ENCODE data around the gene CTDSP2. TPM values are rescaled to one million over a fixed set of nuclear protein-coding genes. Genes with fewer than 3 reads are reported as not detected.

Gene CTDSP2
- total and polyA plus RNA-seq, 2 donors (not counting 3 experiments of a cell fraction or from before 2014, with no cell fraction given): 142 to 146 TPM

DNA sequence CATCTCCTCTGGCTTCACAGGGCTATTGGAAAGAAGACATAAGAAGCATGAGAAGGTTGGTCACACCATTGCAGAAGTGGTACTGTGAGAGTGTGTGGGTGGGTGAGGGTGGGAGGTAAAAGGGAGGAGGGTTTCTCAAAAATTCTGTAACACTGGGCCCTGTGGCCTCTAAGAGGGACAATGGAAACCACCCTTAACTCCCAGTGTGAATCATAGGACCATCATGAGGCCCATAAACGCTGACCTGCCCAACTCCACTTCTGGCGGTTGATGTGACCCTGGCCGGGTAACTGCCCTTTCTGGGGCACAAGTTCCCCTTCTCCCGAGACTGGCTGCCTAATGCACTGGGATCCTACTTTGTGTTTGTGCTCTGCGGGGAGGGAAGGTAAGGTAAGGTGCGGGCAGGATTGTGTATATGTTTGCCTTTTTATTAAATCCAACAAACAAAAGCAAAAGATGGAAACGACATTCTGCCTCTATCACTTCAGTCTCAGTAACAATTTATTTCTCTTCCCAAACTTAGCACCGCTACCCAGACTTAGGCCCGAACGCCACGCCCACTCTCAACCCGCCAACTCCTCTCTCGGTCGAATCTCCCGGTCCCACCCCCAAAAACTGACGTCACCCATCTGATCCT, 75.2 kb downstream of the CTDSP2 start:
- ChIA-PET POLR2A (interaction anchor here (1.3 kb wide), 1 partner anchor 12 kb away, joined by 4 read pairs; the partner anchor contains the start of gene TSFM), CTCF (interaction anchor here (1.0 to 1.4 kb wide), 5 partner anchors 11 to 122 kb away, joined by 3 to 17 read pairs (median 4); partner anchors contain the start of genes MARCHF9 and TSFM)
- Histone ChIP-seq H3K27ac (ENCODE audit: insufficient read depth, low read depth, low read length) (peak overlapping the region; percentile 79), H3K9ac (replicated peaks; ENCODE audit: extremely low read depth, insufficient read depth, low read length) (peak overlapping the region; percentile 78), H3K79me2 (ENCODE audit: control insufficient read depth, insufficient read depth, low read length) (peaks cover 2% of the 10 kb centered on the region), H3K4me3 (replicated peaks in 1 of 3; ENCODE audit: insufficient read depth in 1 of 3, low read depth in 1 of 3, low read length in 3 of 3) (peak overlapping the region; percentile 69 to 79 (median 76)), H3K4me1 (ENCODE audit: control insufficient read depth, extremely low read depth, insufficient read depth, low read length) (peaks cover 14% of the 10 kb centered on the region), H3K9me1 (replicated peaks; ENCODE audit: control insufficient read depth, extremely low read depth, insufficient read depth, low read length) (no peaks in the 10 kb centered on the region), H3K4me2 (ENCODE audit: insufficient read depth, low read length) (peak overlapping the region; percentile 90), H3K27me3 (ENCODE audit: control insufficient read depth in 2 of 2, insufficient read depth in 2 of 2, low read length in 2 of 2) (peaks cover 6 to 10% of the 10 kb centered on the region in 2 experiments), H2AFZ (ENCODE audit: low read depth, low read length) (peak overlapping the region; percentile 89), H3K9me3 (replicated peaks; ENCODE audit: control insufficient read depth, insufficient read depth, low read length) (no peaks in the 10 kb centered on the region), H4K20me1 (replicated peaks; ENCODE audit: control insufficient read depth, extremely low read depth, insufficient read depth, low read length) (no peaks in the 10 kb centered on the region), H3K36me3 (ENCODE audit: control insufficient read depth in 2 of 2, extremely low read depth in 1 of 2, insufficient read depth in 2 of 2, low read length in 2 of 2) (peaks cover 0 to 2% of the 10 kb centered on the region in 2 experiments)
- no peak for DNase-seq (ENCODE audit: low read depth, low spot score)
- intact Hi-C loops (cut with micrococcal nuclease) (no loop called here), dilution Hi-C loops (cut with MboI; ENCODE audit: extremely low pct_ligation_motif_present, low sequenced_read_pairs) (no loop called here)
- TSS peak; percentile 26 for BruUV-seq (replicated peaks)
- peak; percentile 67 for FAIRE-seq
- TF ChIP-seq CTCF (IDR thresholded peaks at IDR 0.05; ENCODE audit: extremely low read depth in 1 of 2, insufficient read depth in 1 of 2, low read depth in 1 of 2, low read length in 2 of 2) (no peak), JUN (IDR thresholded peaks at IDR 0.05; ENCODE audit: borderline replicate concordance, insufficient read depth, insufficient read length, low read depth) (peak; percentile 42), EZH2 (IDR thresholded peaks at IDR 0.05; ENCODE audit: borderline replicate concordance, low read depth, low read length, severe bottlenecking) (no peak)

DNA sequence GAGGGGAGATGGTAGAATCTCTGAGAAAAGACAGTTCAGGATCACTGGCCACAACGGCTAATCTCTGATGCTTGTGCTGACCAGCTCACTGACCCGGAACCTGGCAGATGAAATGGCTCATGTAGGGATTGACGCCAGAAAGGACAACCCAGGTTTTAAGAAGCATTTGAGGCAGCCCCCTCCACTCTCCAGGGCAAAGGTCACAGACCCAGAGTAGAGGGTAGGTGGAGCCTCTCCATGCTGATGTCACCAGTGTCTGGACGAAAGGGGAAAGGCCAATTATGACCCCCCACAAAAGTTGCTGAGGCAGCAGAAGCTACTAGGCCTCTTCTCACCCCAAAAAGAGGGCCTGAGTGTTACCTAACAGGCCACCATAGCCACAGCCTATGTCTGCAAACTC, 75.8 kb downstream of the CTDSP2 start:
- peaks cover 0 to 2% of the 10 kb centered on the region in 2 experiments for H3K36me3 ChIP-seq (ENCODE audit: control insufficient read depth in 2 of 2, extremely low read depth in 1 of 2, insufficient read depth in 2 of 2, low read length in 2 of 2)
- DNase-seq (ENCODE audit: low read depth, low spot score): no peak
- H3K4me3 ChIP-seq (replicated peaks in 1 of 3; ENCODE audit: insufficient read depth in 1 of 3, low read depth in 1 of 3, low read length in 3 of 3): no peak overlapping the region
- no peak overlapping the region for H2AFZ ChIP-seq (ENCODE audit: low read depth, low read length)
- H3K9me1 ChIP-seq (replicated peaks; ENCODE audit: control insufficient read depth, extremely low read depth, insufficient read depth, low read length): no peaks in the 10 kb centered on the region
- intact Hi-C loops (cut with micrococcal nuclease) (no loop called here), dilution Hi-C loops (cut with MboI; ENCODE audit: extremely low pct_ligation_motif_present, low sequenced_read_pairs) (no loop called here)
- peaks cover 12 to 16% of the 10 kb centered on the region in 2 experiments for H3K27me3 ChIP-seq (ENCODE audit: control insufficient read depth in 2 of 2, insufficient read depth in 2 of 2, low read length in 2 of 2)
- ChIA-PET POLR2A (no interaction called here), CTCF (interaction anchor here (1.3 kb wide), 1 partner anchor 12 kb away, joined by 4 read pairs; the partner anchor contains the start of gene TSFM)
- H3K27ac ChIP-seq (ENCODE audit: insufficient read depth, low read depth, low read length): no peak overlapping the region
- H3K9ac ChIP-seq (replicated peaks; ENCODE audit: extremely low read depth, insufficient read depth, low read length): no peak overlapping the region
- H3K4me2 ChIP-seq (ENCODE audit: insufficient read depth, low read length): no peak overlapping the region
- peaks cover 2% of the 10 kb centered on the region for H3K79me2 ChIP-seq (ENCODE audit: control insufficient read depth, insufficient read depth, low read length)
- BruUV-seq (replicated peaks): no TSS peak
- H4K20me1 ChIP-seq (replicated peaks; ENCODE audit: control insufficient read depth, extremely low read depth, insufficient read depth, low read length): no peaks in the 10 kb centered on the region
- no peaks in the 10 kb centered on the region for H3K9me3 ChIP-seq (replicated peaks; ENCODE audit: control insufficient read depth, insufficient read depth, low read length)
- no peak for TF ChIP-seq FOS (IDR thresholded peaks at IDR 0.05; ENCODE audit: borderline replicate concordance, insufficient read depth, low read length)
- no peak for TF ChIP-seq POLR2AphosphoS5 (IDR thresholded peaks at IDR 0.05; ENCODE audit: insufficient read depth, low read depth, low read length)
- TF ChIP-seq JUN (IDR thresholded peaks at IDR 0.05; ENCODE audit: borderline replicate concordance, insufficient read depth, insufficient read length, low read depth): no peak
- no peak for TF ChIP-seq EZH2 (IDR thresholded peaks at IDR 0.05; ENCODE audit: borderline replicate concordance, low read depth, low read length, severe bottlenecking)
- TF ChIP-seq, protein P1, sequence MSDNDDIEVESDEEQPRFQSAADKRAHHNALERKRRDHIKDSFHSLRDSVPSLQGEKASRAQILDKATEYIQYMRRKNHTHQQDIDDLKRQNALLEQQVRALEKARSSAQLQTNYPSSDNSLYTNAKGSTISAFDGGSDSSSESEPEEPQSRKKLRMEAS (IDR thresholded peaks at IDR 0.05; ENCODE audit: insufficient read depth, insufficient read length): no peak
- TF ChIP-seq CTCF (IDR thresholded peaks at IDR 0.05; ENCODE audit: extremely low read depth in 1 of 2, insufficient read depth in 1 of 2, low read depth in 1 of 2, low read length in 2 of 2): no peak
- no peak for TF ChIP-seq MYC (IDR thresholded peaks at IDR 0.05; ENCODE audit: low read depth, low read length)
- no peak for TF ChIP-seq POLR2A (IDR thresholded peaks at IDR 0.05; ENCODE audit: low read depth, low read length)
- no peak for FAIRE-seq
- H3K4me1 ChIP-seq (ENCODE audit: control insufficient read depth, extremely low read depth, insufficient read depth, low read length): peaks cover 19% of the 10 kb centered on the region
